T-helper 1 cell treated with Interleukin-12 subunit alpha and Interleukin-12 subunit beta and Interleukin-4 antibody, amounts not matched to agents 30 μg/mL and 1 μg/mL, for 36 hours (primary cell): ENCODE data around the gene NR1H2.
A peak's percentile ranks its signal among the peaks of the same experiment; 100 is the strongest.
"Not testable (repeated sequence)": the region's sequence is repeated elsewhere in the genome, so short reads cannot be mapped to it uniquely, and the experiment has no call there.

Experiments
- H3K27ac Mint-ChIP-seq: one replicate; pipeline ENCODE4 v1.8.0; 2021; ENCODE audit warnings: mild to moderate bottlenecking, mixed read lengths
- H3K27me3 Mint-ChIP-seq: one replicate; pipeline ENCODE4 v1.8.0; 2021; ENCODE audit warnings: low read depth, mixed read lengths
- H3K36me3 Mint-ChIP-seq: one replicate; pipeline ENCODE4 v1.8.0; 2021; ENCODE audit warnings: low read depth, mixed read lengths
- H3K4me1 Mint-ChIP-seq: one replicate; pipeline ENCODE4 v1.8.0; 2021; ENCODE audit warnings: low read depth, mixed read lengths
- H3K4me3 Mint-ChIP-seq: one replicate; pipeline ENCODE4 v1.8.0; 2021; ENCODE audit warnings: mild to moderate bottlenecking, moderate library complexity, mixed read lengths
- H3K9me3 Mint-ChIP-seq: one replicate; pipeline ENCODE4 v1.8.0; 2021; ENCODE audit warnings: mixed read lengths

Gene NR1H2

GRCh38 chr19:50333737-50334617, 42.3 kb upstream of the NR1H2 start:
- Mint-ChIP-seq H3K27ac (peak overlapping the region; percentile 96), H3K4me3 (peak overlapping the region; percentile 87), H3K4me1 (peaks cover 51% of the 10 kb centered on the region), H3K36me3 (peaks cover 14% of the 10 kb centered on the region), H3K9me3 (no peaks in the 10 kb centered on the region), H3K27me3 (peaks cover 8% of the 10 kb centered on the region)

GRCh38 chr19:50334741-50335421, 41.4 kb upstream of the NR1H2 start:
- H3K36me3 Mint-ChIP-seq: peaks cover 10% of the 10 kb centered on the region
- peak overlapping the region; percentile 63 for H3K4me3 Mint-ChIP-seq
- peaks cover 46% of the 10 kb centered on the region for H3K4me1 Mint-ChIP-seq
- H3K9me3 Mint-ChIP-seq: no peaks in the 10 kb centered on the region
- H3K27ac Mint-ChIP-seq: peak overlapping the region; percentile 68
- H3K27me3 Mint-ChIP-seq: no peaks in the 10 kb centered on the region

DNA sequence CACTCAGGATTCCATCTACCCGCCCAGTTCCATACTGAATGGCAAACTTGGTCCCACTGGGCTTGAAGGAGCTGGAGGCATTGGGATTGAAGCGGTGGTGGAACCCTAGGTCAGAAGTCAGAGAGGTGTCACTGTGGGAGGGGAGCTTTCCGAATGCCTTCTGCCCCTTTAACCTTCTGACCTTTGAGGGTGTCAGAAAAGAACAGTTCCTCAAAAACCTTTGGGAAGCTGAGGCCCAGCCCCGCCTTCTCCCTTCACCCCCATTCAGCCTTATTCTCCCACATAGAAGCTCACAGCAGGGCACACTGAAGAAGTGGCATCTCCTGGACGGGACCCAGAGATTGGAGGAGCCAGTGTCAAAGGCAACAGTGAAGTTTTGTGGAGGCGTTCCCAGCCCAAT, 39.2 kb upstream of the NR1H2 start:
- H3K27me3 Mint-ChIP-seq, H3K36me3 Mint-ChIP-seq, H3K9me3 Mint-ChIP-seq, H3K27ac Mint-ChIP-seq, H3K4me3 Mint-ChIP-seq: not testable (repeated sequence)
- peaks cover 32% of the 10 kb centered on the region for H3K4me1 Mint-ChIP-seq

- H3K27me3 Mint-ChIP-seq: no peaks in the 10 kb centered on the region
- no peak overlapping the region for H3K4me3 Mint-ChIP-seq
- H3K4me1 Mint-ChIP-seq: peaks cover 17% of the 10 kb centered on the region
- peaks cover 18% of the 10 kb centered on the region for H3K36me3 Mint-ChIP-seq
- H3K9me3 Mint-ChIP-seq: peaks cover 3% of the 10 kb centered on the region
- H3K27ac Mint-ChIP-seq: no peak overlapping the region
These were observed 35.9 kb upstream of the NR1H2 start for GRCh38 chr19:50340331-50340730.

DNA sequence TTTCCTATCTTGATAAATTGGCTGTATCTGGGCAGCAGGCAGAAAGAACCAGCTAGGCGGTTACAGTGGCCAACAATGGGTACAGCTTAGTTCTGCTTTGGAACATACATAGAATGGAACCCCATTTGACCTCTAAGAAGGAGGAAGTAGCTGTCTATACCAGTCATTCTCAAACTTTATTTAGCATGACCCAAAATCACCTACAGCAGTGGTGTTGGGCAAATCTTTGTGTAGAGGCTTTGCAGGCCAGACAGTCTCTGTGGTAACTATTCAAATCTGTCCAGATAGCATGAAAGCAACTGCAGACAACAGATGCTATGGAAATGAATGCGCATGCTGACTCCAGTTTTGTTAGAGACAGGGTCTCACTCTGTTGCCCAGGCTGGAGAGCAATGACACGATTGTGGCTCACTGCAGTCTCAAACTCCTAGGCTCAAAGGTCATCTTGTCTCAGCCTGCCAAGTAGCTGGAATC, 35.1 kb upstream of the NR1H2 start:
- Mint-ChIP-seq H3K4me3 (no peak overlapping the region), H3K27ac (no peak overlapping the region), H3K36me3 (peaks cover 15% of the 10 kb centered on the region), H3K27me3 (no peaks in the 10 kb centered on the region), H3K9me3 (peaks cover 3% of the 10 kb centered on the region), H3K4me1 (peaks cover 12% of the 10 kb centered on the region)

DNA sequence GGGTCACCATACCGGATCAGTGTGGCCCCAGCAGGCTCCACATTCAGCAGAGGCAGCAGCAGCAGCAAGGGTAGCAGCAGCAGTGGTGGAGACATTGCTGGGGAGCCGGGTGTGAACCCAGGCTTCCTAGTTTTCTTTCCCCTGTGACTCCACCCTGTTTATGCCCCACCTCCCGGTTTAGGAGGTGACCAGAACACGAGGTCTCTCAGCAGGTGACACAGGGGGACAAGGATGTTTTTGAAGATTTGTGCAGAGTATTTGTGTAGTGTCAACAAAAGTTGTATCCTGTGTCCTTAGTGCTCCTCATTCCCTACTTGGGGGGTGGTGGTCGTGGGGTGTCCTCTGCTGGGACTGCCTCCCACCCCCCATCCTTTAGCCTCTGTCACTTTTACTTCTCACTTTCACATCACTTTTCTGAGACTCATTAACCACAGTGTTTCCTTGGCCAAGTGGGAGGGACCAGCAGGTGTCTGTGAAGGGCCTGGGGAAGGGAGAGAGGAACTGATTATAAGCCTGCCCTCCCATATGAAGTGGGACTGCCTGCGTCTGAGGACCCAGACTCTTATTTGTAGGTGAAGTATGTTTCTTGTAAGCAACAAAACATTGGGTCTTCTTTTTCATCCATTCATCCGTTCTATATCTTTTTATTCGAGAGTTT, 31.5 kb upstream of the NR1H2 start:
- Mint-ChIP-seq H3K4me1 (peaks cover 27% of the 10 kb centered on the region), H3K27ac (peak overlapping the region; percentile 26), H3K27me3 (no peaks in the 10 kb centered on the region), H3K4me3 (peak overlapping the region; percentile 26), H3K36me3 (peaks cover 10% of the 10 kb centered on the region), H3K9me3 (peaks cover 3% of the 10 kb centered on the region)

- H3K27me3 Mint-ChIP-seq, H3K9me3 Mint-ChIP-seq: not testable (repeated sequence)
- peaks cover 10% of the 10 kb centered on the region for H3K36me3 Mint-ChIP-seq
- peaks cover 27% of the 10 kb centered on the region for H3K4me1 Mint-ChIP-seq
- H3K4me3 Mint-ChIP-seq: peak overlapping the region; percentile 78
- peak overlapping the region; percentile 77 for H3K27ac Mint-ChIP-seq
These were observed 29.1 kb upstream of the NR1H2 start for GRCh38 chr19:50347089-50347581.

DNA sequence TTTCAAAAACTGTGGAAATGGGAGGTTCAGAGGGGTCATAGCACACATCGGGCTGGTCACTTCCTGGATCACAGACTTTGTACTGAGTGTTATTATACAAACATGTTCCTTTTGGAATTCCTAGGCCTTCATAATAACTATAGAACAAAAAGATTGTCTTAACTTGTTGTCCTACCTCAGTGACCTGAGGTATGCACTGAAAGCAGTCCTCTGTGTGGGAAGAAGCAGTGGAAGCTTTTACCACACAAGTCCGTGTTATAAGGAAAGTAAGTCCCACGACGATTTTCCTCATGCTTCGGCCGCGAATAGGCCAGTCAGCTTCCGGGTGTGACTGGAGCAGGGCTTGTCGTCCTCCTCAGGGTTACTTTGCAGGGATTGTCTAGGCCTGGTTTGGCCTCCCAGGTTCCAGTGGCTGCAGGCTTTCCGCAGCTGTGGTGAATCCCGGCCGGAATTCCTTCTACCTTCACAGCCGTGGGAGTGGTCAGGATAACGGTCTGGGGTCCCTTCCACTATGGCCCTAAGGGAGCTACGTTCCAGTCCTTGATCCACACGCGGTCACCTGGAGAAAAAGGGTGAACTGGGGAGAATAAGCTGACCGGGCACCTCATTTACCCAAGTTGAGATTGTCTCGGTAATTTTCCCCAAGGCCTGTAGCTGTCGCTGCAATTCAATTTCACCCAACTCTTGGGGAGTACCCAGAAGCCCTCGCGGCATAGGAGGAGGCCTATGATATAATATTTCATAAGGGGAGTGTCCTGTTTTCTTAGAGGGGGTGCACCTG, 26.8 kb upstream of the NR1H2 start:
- peaks cover 21% of the 10 kb centered on the region for H3K4me1 Mint-ChIP-seq
- no peaks in the 10 kb centered on the region for H3K27me3 Mint-ChIP-seq
- no peaks in the 10 kb centered on the region for H3K9me3 Mint-ChIP-seq
- no peak overlapping the region for H3K4me3 Mint-ChIP-seq
- H3K36me3 Mint-ChIP-seq: peaks cover 3% of the 10 kb centered on the region
- no peak overlapping the region for H3K27ac Mint-ChIP-seq

GRCh38 chr19:50352242-50352641, 24.0 kb upstream of the NR1H2 start:
- no peaks in the 10 kb centered on the region for H3K9me3 Mint-ChIP-seq
- no peak overlapping the region for H3K27ac Mint-ChIP-seq
- no peak overlapping the region for H3K4me3 Mint-ChIP-seq
- H3K27me3 Mint-ChIP-seq: no peaks in the 10 kb centered on the region
- peaks cover 12% of the 10 kb centered on the region for H3K4me1 Mint-ChIP-seq
- no peaks in the 10 kb centered on the region for H3K36me3 Mint-ChIP-seq

- H3K36me3 Mint-ChIP-seq, H3K9me3 Mint-ChIP-seq, H3K27ac Mint-ChIP-seq, H3K27me3 Mint-ChIP-seq, H3K4me3 Mint-ChIP-seq, H3K4me1 Mint-ChIP-seq: not testable (repeated sequence)
These were observed 22.8 kb upstream of the NR1H2 start for GRCh38 chr19:50353487-50353880.

DNA sequence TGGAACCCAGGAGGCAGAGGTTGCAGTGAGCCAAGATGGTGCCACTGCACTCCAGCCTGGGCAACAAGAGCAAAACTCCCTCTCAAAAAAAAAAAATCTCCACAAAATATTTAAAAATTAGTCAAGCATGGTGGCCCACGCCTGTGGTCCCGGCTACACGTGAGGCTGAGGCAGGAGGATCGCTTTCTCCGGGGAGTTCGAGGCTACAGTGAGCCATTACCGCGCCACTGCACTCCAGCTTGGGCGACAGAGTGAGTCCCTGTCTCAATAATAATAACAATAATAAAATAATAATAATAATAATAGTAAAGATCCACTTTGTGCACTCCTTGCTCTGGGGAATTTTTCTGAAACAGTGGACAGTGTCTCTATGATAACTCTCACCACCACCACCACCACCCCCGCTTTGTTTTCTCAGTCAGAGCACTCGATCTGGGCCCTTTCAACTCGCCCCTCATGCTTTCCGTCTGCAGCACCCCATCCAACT, 19.5 kb upstream of the NR1H2 start:
- Mint-ChIP-seq H3K4me1 (peaks cover 36% of the 10 kb centered on the region), H3K27ac (peak overlapping the region; percentile 98), H3K36me3 (peaks cover 13% of the 10 kb centered on the region), H3K4me3 (no peak overlapping the region), H3K27me3 (no peaks in the 10 kb centered on the region), H3K9me3 (no peaks in the 10 kb centered on the region)

- Mint-ChIP-seq H3K4me1 (peaks cover 42% of the 10 kb centered on the region), H3K27me3 (no peaks in the 10 kb centered on the region), H3K27ac (peak overlapping the region; percentile 98), H3K9me3 (no peaks in the 10 kb centered on the region), H3K4me3 (peak overlapping the region; percentile 87), H3K36me3 (peaks cover 14% of the 10 kb centered on the region)
These were observed 18.8 kb upstream of the NR1H2 start for GRCh38 chr19:50357178-50358100.
